CD4-positive, alpha-beta T cell treated with Interleukin-15 for 1 hour (primary cell): ENCODE data around the gene CPNE9.
A peak's percentile ranks its signal among the peaks of the same experiment; 100 is the strongest.

Experiments
- DNase-seq: peaks from one replicate; pipeline ENCODE4 v3.0.0-alpha.2; 2020

CPNE9 gene

DNA sequence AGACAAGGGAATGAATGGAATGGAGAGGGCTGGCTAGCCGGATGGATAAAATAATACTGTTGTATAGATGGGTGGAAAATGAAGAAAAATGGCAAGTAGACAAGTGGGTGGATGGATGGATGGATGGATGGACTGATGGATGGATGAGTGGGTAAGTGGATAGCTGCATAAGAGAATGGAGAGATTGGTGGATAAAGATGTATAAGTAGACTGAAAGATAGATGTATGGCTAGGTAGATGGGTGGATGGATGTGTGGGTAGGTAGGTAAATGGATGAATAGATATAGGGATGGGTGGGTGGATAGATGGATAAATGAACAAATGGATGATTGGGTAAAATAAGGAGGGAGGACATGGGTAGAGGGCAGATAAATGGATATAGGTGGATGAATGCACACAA lies 13.9 kb downstream of the CPNE9 start:
- DNase-seq, result no peak

DNA sequence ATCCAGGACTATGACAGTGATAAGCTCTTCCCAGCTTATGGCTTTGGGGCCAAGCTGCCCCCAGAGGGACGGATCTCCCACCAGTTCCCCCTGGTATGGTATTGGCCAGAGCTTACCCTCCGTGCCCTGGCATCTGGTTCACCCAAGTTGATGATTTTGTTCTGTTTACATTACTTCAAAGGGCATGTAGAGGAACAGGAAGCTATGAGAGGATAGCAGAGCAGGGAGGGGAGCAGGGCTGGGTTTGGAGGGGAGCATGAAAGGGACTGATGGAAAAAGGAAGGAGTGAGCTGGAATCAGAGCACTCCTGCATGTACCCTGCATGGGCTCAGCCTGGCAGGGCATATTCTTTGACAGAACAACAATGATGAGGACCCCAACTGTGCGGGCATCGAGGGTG lies 14.5 kb downstream of the CPNE9 start:
- DNase-seq, result no peak

DNA sequence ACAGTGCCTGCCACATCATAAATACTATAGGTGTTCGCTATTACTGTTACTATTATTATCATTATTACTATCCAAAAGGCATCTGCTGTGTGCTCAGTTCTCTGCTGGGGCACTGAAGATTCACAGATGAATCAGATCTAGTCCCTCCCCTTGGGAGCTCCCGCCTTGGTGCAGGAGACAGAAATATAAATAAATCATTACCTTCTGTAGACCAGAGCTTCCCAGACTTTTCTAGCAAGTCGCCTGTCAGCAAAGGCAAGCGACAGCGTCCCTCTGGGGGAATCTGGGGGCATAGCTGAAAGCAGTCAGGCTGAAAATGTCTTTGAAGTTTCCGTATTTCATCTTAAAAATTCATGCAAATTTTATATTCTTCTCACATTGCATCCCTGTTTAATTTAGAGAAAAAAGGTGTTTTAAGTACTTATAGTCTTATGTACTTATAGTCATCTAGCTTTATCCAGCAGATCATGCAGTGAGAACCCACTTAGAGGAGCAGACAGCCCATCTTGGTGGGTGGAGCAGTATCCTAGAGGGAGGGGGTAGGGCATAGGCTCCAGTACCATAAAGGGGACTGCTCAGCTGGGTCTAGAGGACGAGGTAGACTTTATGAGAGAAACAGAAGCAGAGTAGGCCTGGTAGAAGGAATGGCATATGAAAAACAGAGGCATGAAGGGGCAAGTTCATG lies 17.5 kb downstream of the CPNE9 start:
- no peak for DNase-seq

DNA sequence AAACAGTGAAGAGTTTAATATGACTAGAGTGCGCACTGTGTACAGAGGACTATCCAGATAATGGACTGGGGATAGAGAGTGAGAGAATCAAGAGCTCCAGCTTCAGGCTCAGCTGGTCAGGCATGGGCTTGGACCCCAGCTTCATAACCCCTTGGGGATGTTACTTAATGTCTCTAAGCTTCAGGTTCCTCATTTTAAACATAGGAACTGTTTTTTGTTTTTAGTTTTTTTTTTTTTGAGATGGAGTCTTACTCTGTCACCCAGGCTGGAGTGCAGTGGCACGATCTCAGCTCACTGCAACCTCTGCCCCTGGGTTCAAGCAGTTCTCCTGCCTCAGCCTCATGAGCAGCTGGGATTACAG lies 18.0 kb downstream of the CPNE9 start:
- DNase-seq, result no peak

DNA sequence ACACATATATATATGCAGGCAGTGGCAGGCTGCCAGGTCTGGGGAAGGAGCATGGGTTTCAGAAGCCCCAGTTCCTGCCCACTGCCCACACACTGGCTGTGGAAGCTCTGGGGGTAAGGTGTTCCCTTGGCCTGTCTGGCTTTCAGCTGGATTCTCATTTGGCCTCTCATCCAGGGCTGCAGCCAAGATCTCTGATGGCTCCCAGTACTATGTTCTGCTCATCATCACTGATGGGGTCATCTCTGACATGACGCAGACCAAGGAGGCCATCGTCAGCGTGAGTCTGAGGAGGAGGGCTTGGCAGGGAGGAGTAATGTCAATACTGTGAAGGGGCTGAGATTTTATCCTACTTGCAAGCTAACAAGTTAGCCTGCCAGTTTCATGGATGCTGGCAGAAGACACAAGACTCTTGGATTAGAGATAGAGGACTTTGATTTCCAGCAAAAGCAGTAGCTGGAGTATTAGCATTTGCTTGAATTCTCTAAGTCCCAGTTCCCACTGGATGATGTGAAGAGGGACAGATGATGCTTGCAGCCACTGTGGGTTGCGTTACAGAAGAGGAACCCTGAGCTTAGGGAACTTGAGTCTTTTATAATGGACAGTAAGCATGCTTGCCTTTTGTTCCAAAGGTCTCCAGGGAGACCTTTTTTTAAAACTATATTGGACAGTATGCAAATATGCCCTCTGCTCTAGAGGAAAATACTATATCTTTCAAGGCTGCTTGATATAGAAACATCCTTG lies 22.3 kb downstream of the CPNE9 start:
- DNase-seq, result no peak

DNA sequence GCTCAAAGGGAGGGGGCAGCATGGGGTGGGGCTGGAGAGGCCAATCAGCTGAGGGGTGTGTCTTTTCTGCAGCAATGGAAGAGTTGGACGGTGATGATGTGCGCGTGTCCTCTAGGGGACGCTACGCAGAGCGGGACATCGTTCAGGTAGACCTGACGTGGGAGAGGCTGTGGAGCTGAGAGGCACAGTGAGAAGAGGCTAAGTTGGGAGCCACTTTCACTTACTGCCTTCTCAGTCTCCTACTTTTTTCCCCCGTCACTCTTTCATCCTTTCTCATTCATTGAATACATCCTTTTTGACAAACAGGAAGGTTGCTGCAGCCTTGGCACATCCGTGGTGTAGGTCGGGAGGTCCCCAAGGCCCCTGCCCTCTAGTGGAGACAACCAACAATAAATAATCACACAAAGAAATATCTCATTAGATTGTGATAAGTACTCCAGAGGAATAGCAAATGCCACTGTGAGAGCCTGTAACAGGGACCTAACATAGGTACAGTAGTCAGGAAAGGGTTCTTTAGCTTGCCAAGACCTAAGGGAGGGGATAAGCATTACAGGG lies 23.5 kb downstream of the CPNE9 start:
- peak; percentile 61 for DNase-seq

DNA sequence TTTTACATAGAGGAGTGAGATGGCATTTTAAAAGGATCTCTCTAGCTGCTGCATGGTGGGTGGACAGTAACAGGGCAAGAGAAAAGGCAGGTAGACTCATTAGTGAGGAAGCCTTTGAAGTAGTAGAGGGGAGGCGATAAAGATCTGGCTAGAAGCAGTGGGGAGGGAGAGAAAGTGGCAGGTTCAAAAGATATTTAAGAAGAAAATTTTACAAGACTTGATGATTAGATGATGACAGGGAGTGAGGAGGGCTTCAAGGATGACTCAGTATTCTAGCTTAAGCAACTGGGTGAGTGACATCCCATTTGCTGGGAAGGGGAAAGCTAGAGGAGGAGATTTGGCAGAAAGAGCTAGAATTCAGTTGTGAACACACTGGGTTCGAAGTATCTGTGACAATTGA lies 24.1 kb downstream of the CPNE9 start:
- no peak for DNase-seq

DNA sequence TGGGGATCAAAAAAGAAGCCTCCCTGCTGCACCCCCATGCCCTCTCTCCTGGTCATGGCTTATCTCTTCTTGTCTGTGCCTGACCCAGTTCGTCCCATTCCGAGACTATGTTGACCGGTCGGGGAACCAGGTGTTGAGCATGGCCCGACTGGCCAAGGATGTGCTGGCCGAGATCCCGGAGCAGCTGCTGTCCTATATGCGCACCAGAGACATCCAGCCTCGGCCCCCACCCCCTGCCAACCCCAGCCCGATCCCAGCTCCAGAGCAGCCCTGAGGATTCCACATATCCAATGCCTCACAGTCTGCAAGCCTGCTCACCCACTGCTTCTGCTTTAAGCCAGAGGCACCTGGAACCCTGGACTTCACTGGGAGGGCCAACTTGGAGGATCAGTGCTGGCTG lies 25.8 kb downstream of the CPNE9 start:
- DNase-seq, result no peak

DNA sequence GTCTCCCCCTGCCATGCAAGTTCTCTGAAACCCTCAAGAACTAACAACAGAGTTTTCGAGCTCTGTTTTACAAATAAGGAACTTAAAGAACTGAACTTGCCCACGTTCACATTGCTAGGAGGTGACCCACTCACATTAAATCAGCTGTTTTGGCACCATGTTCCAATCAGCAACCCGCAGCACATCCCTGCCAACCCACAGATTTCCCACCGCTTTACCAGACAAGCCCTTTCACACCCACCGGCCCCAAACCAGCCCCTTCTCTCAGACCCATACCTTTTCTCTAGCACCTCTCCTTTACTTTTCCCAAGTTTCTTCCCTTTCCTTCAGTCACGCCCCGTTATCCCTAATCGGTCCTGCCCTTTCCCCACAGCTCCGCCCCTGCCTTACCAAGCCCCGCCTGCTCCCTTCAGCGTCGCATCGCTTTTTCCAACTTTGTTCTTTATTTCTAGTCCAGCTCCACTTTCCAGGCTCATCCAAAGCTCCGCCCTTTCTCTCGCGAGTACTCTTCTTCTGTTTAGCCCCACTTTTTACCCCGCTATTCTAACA lies 27.1 kb downstream of the CPNE9 start:
- DNase-seq, result no peak

DNA sequence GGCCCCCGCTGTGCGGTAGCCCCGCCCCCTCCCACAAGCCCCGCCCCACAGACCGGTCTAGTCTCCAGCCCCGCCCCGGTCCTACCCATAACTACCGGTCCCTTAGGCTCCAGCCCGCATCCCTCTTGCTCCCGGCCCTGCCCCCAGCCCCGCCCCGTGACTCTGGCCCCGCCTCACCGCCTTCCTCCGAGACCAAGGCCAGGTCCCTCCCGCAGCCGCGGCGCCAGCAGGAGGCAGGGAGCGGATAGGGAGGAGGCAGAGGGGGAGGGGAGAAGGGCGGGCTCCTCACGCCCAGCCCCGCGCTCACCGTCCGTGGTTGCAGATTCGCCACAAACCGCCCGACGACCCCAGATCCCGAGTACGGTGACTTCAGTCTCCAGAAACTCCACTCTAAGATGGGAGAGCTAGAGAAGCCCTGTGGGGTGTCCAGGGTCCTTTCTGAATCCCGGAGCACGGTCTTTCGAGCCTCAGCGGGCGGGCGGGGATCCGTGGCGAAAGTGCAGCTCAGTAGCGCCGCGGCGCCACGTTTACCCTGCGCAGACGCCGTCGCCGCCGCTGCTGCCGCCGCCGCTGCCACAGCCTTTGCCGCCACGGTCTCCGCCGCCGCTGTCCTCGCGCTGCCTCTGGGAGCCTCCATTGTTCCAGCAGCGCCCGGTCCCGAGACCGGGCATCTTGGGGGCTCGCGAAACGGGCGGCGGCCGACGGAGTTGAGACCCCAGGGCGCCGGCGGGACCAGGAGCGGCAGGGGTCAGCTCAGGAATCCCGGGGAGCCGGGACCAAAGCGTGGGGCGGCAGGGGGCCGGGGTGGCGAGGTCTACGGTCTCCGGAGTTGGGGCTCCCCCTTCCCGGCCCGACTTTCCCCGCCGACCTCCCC lies 27.8 kb downstream of the CPNE9 start, which contains the start of gene BRPF1:
Gene BRPF1 (plus strand): TSS at position 530 of the 874 bp plus-strand sequence. CDS start 2,406 bp downstream, outside the sequence.
- DNase-seq, result peak; percentile 100

DNA sequence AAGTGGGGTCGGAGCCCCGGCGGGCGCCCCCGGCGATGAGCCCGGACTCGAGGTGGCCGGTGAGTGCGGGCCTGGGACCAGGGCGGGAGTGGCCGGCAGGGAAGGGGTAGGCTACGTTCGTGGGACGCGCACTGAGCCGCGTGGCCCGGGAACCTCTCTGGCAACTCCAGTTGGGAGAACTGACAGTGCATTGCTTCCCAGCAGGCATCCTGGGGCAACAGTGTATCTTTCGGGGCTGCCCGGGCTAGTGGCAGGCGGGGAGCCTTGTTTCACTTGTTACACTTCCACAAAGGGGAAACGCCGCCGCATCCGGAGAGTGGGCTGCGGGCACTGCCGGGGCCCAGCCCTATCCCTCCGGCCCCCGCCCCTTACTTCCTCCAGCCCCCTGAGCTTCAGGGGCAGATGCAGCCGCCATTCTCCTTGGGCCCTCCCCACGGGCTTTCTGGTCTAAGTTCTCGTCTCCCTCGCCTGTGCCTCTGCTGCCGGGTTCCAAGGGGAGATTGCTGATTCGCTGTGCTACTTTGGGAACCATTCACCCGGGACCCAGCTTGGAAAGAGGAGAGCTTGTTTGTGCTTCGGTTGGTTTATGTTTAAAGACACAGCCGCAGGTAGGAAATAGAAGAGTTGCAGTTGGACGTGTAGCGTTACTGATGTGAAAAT lies 28.6 kb downstream of the CPNE9 start:
- peak; percentile 41 for DNase-seq

DNA sequence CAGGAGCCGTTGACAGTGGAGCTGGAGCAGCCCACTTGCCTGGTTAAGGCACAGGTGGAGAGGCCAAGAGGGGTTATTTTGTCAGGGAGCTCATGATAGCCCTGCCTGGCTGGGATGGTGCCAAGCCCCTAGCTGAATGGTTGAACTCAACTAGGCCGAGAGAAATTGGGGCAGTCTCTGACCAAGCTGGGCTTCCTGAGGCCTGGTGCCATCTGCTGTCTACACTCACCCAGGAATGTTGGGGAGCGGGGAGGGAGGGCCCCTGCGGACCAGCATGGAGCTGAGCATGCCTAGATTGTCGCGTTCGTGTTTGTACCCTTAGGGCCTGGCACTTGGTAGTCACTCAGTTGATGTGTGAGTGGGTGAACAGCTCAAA lies 29.1 kb downstream of the CPNE9 start:
- DNase-seq, result no peak

DNA sequence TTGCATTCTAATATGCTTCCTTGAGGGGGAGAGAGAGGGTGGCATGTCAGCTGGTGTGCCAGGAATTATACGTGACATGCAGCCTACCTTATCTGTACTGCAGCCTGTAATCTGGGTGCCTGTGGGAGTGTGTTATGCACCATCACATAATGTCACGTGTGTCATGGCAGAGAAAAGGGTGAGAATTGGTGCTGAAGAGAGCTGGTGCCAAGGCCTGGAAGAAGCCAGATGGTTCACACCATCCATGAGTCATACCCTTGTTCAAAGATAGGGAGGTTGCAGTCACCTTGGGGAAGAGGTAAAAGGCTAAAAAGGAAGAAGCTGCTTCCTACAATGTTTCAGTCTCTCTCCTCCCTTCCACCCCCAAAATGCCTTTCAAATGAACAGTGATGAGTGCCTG lies 33.2 kb downstream of the CPNE9 start:
- DNase-seq, result no peak

DNA sequence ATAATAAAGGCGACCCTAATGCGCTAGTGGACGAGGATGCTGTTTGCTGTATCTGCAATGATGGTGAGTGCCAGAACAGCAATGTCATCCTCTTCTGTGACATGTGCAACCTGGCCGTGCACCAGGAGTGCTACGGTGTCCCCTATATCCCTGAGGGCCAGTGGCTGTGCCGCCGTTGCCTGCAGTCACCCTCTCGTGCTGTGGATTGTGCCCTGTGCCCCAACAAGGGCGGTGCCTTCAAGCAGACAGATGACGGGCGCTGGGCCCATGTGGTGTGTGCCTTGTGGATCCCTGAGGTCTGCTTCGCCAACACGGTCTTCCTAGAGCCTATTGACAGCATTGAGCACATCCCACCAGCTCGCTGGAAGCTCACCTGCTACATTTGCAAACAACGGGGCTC lies 35.5 kb downstream of the CPNE9 start:
- DNase-seq, result no peak

DNA sequence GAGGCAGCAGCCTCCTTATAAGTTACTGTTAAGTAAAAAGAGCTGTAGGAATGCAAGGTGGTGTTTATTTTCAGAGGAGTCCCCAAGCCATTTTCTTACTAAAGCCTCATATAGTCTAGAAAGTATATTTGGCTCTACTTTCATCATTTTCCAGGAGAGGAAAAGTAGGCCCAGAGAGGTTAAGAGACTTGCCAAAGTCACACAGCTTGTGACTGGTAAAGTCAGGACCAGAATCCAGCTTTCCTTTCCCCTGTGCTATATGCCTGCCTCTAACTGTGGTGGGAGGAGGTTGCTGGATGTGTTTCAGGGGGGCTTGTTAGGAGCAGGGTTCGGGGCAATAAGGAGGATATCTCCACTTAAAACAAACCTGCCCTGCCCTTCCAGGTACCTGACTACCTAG lies 38.9 kb downstream of the CPNE9 start:
- DNase-seq, result no peak

DNA sequence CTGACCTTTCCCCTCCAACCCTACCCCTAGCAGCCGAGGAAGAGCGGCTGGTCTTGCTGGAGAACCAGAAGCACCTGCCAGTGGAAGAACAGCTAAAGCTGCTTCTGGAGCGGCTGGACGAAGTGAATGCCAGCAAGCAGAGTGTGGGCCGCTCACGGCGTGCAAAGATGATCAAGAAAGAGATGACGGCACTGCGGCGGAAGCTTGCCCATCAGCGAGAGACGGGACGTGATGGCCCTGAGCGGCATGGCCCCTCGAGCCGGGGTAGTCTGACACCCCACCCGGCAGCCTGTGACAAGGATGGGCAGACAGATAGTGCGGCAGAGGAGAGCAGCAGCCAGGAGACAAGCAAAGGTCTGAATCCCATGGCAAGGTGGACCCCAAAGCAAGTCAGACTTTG lies 39.9 kb downstream of the CPNE9 start:
- DNase-seq, result no peak

DNA sequence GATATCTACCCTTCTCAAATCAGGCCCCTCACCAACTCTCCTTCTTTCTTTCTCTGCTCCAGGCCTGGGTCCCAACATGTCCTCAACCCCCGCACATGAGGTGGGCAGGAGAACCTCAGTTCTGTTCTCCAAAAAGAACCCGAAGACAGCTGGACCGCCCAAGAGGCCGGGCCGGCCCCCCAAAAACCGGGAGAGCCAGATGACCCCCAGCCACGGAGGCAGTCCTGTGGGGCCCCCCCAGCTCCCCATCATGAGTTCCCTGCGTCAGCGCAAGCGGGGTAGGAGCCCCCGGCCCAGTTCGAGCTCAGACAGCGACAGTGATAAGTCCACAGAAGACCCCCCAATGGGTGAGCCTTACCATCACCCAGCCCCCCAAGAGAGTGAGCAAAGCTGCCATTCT lies 40.5 kb downstream of the CPNE9 start:
- no peak for DNase-seq

DNA sequence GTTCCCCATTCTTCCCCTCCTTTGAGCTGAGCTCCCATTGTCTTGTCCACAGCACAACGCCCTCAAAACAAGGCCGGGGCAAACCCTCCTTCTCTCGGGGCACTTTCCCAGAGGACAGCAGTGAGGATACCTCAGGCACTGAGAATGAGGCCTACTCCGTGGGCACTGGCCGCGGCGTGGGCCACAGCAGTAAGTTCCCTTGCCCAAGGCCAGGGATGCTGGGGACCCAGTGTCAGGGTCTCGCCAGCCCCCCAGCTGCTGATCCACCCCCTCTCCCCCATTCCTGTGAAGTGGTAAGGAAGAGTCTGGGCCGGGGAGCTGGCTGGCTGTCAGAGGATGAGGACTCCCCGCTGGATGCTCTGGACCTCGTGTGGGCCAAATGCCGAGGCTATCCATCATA lies 41.9 kb downstream of the CPNE9 start:
- no peak for DNase-seq

DNA sequence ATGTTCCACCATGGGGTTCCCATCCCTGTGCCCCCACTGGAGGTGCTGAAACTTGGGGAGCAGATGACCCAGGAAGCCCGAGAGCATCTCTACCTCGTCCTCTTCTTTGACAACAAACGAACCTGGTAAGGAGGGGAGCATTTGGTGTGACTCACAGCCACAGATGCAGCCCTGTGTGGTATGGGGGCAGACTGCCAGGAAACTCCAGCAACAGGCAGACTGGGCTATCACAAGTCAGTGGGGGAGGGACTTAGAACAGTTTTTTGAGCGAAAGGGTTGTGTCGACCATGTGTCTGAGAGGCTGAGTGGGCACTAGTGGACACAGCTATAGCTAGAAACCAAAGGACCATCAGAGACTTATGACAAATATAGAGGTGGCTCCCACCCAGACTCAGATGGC lies 42.7 kb downstream of the CPNE9 start:
- no peak for DNase-seq

DNA sequence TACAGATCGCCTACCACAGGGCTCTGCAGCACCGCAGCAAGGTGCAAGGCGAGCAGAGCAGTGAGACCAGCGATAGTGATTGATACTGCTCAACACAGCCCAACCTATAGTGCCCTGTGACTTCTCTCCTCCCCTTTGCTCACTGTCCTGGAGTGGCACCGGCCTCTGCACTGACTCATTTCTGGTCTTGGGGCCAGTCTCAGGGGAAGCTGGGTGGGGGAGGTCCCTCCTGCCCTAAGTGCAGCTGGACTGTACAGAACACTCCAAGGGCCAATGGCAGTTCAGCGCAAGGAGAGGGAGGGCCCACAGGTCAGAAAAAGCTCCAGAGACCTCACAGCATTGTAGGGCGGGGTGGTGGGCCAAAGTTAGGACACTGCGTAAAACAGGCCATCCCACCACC lies 43.6 kb downstream of the CPNE9 start:
- DNase-seq, result no peak

DNA sequence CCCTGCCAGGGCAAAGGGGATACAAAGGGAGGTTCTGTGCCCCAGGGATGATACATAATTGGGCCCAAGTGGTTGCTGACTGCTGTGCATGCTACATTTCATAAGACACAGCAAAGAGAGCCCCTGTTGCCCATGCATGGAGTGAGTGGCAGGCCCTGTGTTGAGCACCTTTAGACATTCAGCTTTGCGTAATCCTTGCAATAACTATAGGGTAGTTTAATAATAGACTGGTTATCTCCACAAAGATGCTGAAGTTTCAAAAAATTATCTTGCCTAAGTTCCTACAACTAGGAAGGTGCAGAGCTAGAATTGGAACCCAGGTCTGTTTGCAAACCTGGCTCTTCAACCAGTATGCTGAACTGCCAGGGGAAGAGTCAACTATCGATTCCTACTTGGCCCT lies 44.4 kb downstream of the CPNE9 start:
- no peak for DNase-seq

DNA sequence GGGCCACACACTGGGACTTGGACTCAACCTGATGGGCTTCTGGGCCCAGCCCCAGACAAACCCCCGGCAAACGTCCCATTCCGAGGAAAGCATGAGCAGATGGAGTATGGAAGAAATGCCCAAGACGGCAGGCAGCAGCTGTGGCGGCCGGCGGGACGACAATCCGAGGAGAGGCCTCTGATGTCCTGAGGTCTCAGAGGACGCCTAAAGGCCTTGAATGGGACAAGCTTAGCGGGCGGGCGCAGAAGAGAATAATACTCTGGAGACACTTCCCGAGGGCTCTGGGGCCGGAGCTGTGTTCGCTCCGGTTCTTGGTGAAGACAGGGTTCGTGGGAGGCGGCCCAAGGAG lies 45.6 kb downstream of the CPNE9 start:
- DNase-seq, result no peak
